ENCODE results near the gene TMEM179.

The TMEM179 gene

DNA sequence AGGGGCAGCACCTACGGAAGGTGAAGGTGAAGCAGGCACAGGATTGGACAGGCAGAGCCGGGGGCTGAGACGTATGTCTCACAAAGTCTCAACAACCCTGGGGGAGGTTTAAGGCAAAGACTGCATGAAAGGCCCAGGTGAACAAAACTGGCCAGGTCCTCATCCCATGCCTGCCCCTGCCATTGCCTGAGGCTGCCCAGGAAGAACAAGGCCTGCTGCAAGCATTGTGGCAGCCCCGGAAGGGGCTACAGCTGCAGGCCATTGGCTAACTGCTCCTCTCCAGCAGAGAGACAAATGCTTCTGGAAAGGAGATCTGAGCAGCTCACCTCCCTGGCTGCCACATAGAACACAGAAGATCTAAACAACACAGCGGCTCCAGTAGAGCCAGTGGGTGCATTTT lies 20.4 kb upstream of the TMEM179 start:
- H3K4me3 ChIP-seq (ENCODE audit: low read depth, low read length) = no peak overlapping the region
- no peak for DNase-seq (ENCODE audit: low read depth)
- TF ChIP-seq, protein P1, sequence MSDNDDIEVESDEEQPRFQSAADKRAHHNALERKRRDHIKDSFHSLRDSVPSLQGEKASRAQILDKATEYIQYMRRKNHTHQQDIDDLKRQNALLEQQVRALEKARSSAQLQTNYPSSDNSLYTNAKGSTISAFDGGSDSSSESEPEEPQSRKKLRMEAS (IDR thresholded peaks at IDR 0.05; ENCODE audit: low read depth, low read length) = no peak
- TF ChIP-seq MYC (IDR thresholded peaks at IDR 0.05; ENCODE audit: low read depth, low read length) (no peak), POLR2A (IDR thresholded peaks at IDR 0.05; ENCODE audit: extremely low read depth, insufficient read length) (no peak)
- TF ChIP-seq, protein P2, sequence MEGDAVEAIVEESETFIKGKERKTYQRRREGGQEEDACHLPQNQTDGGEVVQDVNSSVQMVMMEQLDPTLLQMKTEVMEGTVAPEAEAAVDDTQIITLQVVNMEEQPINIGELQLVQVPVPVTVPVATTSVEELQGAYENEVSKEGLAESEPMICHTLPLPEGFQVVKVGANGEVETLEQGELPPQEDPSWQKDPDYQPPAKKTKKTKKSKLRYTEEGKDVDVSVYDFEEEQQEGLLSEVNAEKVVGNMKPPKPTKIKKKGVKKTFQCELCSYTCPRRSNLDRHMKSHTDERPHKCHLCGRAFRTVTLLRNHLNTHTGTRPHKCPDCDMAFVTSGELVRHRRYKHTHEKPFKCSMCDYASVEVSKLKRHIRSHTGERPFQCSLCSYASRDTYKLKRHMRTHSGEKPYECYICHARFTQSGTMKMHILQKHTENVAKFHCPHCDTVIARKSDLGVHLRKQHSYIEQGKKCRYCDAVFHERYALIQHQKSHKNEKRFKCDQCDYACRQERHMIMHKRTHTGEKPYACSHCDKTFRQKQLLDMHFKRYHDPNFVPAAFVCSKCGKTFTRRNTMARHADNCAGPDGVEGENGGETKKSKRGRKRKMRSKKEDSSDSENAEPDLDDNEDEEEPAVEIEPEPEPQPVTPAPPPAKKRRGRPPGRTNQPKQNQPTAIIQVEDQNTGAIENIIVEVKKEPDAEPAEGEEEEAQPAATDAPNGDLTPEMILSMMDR (IDR thresholded peaks at IDR 0.05; ENCODE audit: low read depth, low read length) = no peak

DNA sequence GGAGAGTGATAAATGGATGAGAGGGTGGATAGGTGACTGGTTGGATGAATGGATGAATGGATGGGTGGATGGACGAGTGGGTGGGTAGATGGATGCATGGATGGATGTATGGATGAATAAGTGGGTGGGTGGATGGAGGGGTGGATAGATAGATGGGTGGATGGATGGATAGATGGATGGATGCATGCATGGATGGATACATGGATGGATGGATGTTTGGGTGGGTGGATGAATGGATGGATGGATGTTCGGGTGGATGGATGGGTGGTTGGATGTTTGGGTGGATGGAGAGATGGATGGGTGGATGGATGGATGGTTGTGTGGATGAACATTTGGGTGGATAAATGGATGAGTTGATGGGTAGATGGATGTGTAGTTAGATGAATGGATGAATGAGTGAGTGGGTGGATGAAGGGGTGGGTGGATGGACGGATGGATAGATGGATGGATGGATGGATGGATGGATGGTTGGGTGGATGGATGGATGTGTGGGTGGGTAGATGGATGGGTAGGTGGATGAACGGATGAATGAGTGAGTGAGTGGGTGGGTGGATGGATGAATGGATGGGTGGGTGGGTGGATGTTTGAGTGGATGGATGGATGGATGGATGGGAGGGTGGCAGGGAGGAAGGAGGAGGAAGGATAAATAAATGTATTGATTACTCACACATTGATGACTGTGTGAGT lies 9.7 kb upstream of the TMEM179 start:
- no peak for DNase-seq (ENCODE audit: low read depth)
- TF ChIP-seq, protein P1 (IDR thresholded peaks at IDR 0.05; ENCODE audit: low read depth, low read length) = no peak
- TF ChIP-seq, protein P2 (IDR thresholded peaks at IDR 0.05; ENCODE audit: low read depth, low read length) = no peak
- H3K4me3 ChIP-seq (ENCODE audit: low read depth, low read length) = no peak overlapping the region

DNA sequence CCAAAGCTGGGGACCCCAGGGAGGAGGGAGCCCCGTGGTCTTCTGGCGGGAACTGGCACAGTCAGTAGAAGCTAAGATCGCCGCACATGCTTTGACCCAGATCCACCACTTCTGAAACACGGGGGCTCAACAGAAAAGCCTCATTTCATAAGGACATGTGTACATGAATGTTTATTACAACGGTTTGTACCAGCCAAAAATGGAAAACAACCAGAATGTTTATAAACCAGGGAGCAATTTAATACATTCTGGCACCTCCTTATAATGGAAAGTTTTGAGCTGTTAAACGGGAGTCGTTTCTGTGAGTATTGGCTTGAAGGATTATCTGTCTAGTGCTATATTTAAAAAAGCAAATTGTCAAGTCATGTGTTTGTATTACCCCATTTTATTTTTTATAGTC lies 7.3 kb upstream of the TMEM179 start:
- TF ChIP-seq, protein P2 (IDR thresholded peaks at IDR 0.05; ENCODE audit: low read depth, low read length) = no peak
- TF ChIP-seq POLR2A (IDR thresholded peaks at IDR 0.05; ENCODE audit: extremely low read depth, insufficient read length) (no peak), MYC (IDR thresholded peaks at IDR 0.05; ENCODE audit: low read depth, low read length) (no peak)
- TF ChIP-seq, protein P1 (IDR thresholded peaks at IDR 0.05; ENCODE audit: low read depth, low read length) = no peak
- no peak overlapping the region for H3K4me3 ChIP-seq (ENCODE audit: low read depth, low read length)
- no peak for DNase-seq (ENCODE audit: low read depth)

DNA sequence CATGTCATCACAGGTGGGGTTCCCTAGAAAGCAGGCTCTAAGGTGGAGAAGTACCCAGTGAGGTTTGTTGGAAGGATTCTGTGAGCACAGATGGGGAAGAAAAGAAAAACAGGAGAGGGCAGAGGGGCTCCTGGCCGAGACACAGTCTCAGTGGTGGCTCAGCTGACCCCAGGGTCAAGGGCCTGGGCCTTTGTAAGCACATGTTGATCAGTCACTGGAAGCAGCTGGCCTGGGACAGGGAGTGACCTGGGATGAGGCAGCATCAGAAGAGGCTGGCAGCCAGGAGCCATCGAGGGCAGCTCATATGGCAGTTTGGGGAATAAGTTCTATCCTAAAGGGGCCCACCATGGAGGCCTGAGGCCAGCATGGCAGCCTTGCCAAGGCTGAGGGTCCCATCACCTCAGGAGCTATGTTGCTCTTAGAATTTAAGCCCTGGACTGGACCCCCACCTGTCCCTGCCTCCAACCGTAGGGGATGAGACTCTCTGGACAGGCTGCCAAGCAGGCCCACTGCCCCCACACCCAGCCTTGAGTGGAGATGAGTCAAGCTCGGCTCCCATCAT lies 6.3 kb upstream of the TMEM179 start:
- TF ChIP-seq, protein P1 (IDR thresholded peaks at IDR 0.05; ENCODE audit: low read depth, low read length) = no peak
- TF ChIP-seq, protein P2 (IDR thresholded peaks at IDR 0.05; ENCODE audit: low read depth, low read length) = no peak
- TF ChIP-seq POLR2A (IDR thresholded peaks at IDR 0.05; ENCODE audit: extremely low read depth, insufficient read length) = no peak
- no peak overlapping the region for H3K4me3 ChIP-seq (ENCODE audit: low read depth, low read length)
- DNase-seq (ENCODE audit: low read depth) = no peak

DNA sequence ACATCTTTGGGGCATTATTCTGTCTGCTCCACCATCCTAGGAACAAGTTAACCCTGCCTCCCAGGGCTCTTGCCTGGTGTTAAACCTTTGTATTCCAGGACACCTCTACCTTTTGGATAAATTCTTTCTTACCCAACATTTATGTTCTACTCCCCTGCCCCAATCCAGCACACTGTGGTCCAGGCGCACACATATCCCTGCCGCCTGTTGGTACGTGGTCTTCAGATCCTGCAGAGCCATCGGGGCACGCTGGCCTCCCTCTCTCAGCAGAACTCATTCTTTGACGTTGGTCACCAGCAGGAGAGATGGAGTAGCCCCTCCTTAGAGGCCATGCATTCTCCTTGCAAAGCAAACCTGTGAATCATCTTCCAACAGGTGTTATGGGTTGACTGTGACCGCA lies 5.1 kb upstream of the TMEM179 start:
- H3K4me3 ChIP-seq (ENCODE audit: low read depth, low read length) = no peak overlapping the region
- TF ChIP-seq MYC (IDR thresholded peaks at IDR 0.05; ENCODE audit: low read depth, low read length) (no peak), POLR2A (IDR thresholded peaks at IDR 0.05; ENCODE audit: extremely low read depth, insufficient read length) (no peak)
- TF ChIP-seq, protein P2 (IDR thresholded peaks at IDR 0.05; ENCODE audit: low read depth, low read length) = no peak
- TF ChIP-seq, protein P1 (IDR thresholded peaks at IDR 0.05; ENCODE audit: low read depth, low read length) = no peak
- no peak for DNase-seq (ENCODE audit: low read depth)
